ENCODE measurements around the gene LRP5. TPM values are rescaled to one million over a fixed set of nuclear protein-coding genes. Genes with fewer than 3 reads are reported as not detected.

Gene LRP5
- total and polyA plus RNA-seq, 2 experiments from 2014 or later, result 26.9 to 51.1 TPM

GRCh38 chr11:68264741-68265540, 47.5 kb upstream of the LRP5 start (continued):
- TF ChIP-seq ETS1 (IDR thresholded peaks at IDR 0.05) (no peak), CTCF (conservative IDR thresholded peaks at IDR 0.05; ENCODE audit: low read depth in 2 of 2) (no peak), EZH2 (IDR thresholded peaks at IDR 0.05; ENCODE audit: low read depth, unreplicated experiment) (no peak), ZNF331 (CRISPR knock-in tag; IDR thresholded peaks at IDR 0.05; ENCODE audit: low read depth) (no peak), NANOG (IDR thresholded peaks at IDR 0.05; ENCODE audit: borderline replicate concordance) (no peak)

GRCh38 chr11:68266121-68266891, 46.1 kb upstream of the LRP5 start:
- ATAC-seq, result no peak
- Mint-ChIP-seq H3K9me3 (no peaks in the 10 kb centered on the region), H3K4me1 (peaks cover 13% of the 10 kb centered on the region), H3K4me3 (no peak overlapping the region), H3K36me3 (ENCODE audit: low read depth) (peaks cover 58% of the 10 kb centered on the region), H3K27me3 (ENCODE audit: insufficient read depth, low read depth, poor library complexity) (peaks cover 2% of the 10 kb centered on the region), H3K27ac (no peak overlapping the region)
- peaks cover 30% of the 10 kb centered on the region for H3K79me2 ChIP-seq (replicated peaks; ENCODE audit: insufficient read depth)
- no peak for DNase-seq (ENCODE audit: low spot score)
- peaks cover 7% of the 10 kb centered on the region; the same call in 1 of the 2 replicates for H3K4me1 ChIP-seq (ENCODE audit: insufficient read depth)
- no peak overlapping the region for H3K4me3 ChIP-seq
- H3K4me2 ChIP-seq, result no peak overlapping the region
- peaks cover 9% of the 10 kb centered on the region; the same call in 1 of the 2 replicates for H3K36me3 ChIP-seq (ENCODE audit: insufficient read depth)
- H3K9me2 ChIP-seq (ENCODE audit: insufficient read depth), result no peaks in the 10 kb centered on the region
- no peak overlapping the region for H3K27ac ChIP-seq (ENCODE audit: low read depth)
- H2AFZ ChIP-seq, result no peak overlapping the region
- H4K20me1 ChIP-seq (replicated peaks; ENCODE audit: insufficient read depth), result no peaks in the 10 kb centered on the region; the same call in none of the 2 replicates
- H3F3A ChIP-seq (replicated peaks; ENCODE audit: low read depth), result 0 out of 2 replicates have a peak, but pooled peaks cover 2% of the 10 kb centered on the region
- no peaks in the 10 kb centered on the region for H3K27me3 ChIP-seq (ENCODE audit: insufficient read depth)
- TF ChIP-seq ZNF331 (CRISPR knock-in tag; IDR thresholded peaks at IDR 0.05; ENCODE audit: low read depth) (no peak), CREB1 (CRISPR knock-in tag; IDR thresholded peaks at IDR 0.05; ENCODE audit: low read depth) (no peak), STAT1 (IDR thresholded peaks at IDR 0.05; ENCODE audit: unreplicated experiment) (no peak), JUNB (IDR thresholded peaks at IDR 0.05; ENCODE audit: unreplicated experiment) (no peak), CTCF (conservative IDR thresholded peaks at IDR 0.05; ENCODE audit: low read depth in 2 of 2) (no peak), ETS1 (IDR thresholded peaks at IDR 0.05) (no peak), POLR2AphosphoS5 (IDR thresholded peaks at IDR 0.05; ENCODE audit: low read depth) (no peak), EZH2phosphoT487 (IDR thresholded peaks at IDR 0.05; ENCODE audit: unreplicated experiment) (no peak), EZH2 (IDR thresholded peaks at IDR 0.05; ENCODE audit: low read depth, unreplicated experiment) (no peak), NANOG (IDR thresholded peaks at IDR 0.05; ENCODE audit: borderline replicate concordance) (no peak), REST (IDR thresholded peaks at IDR 0.05; ENCODE audit: unreplicated experiment) (no peak), ZNF114 (CRISPR knock-in tag; IDR thresholded peaks at IDR 0.05) (no peak)
